BLaER1 (cell line): ENCODE data around the gene ZNF281.
"Not testable (repeated sequence)": the region's sequence is repeated elsewhere in the genome, so short reads cannot be mapped to it uniquely, and the experiment has no call there.

Experiments used
- H3K27ac ChIP-seq: shearing (Covaris generic); formaldehyde crosslinking; 2 replicates; pipeline ENCODE4 v1.8.1; 2022
- H3K27me3 ChIP-seq: shearing (Covaris generic); formaldehyde crosslinking; 2 replicates; pipeline ENCODE4 v1.8.1; 2022
- H3K36me3 ChIP-seq: shearing (Covaris generic); formaldehyde crosslinking; 2 replicates; pipeline ENCODE4 v1.8.1; 2022
- H3K4me1 ChIP-seq: shearing (Covaris generic); formaldehyde crosslinking; 2 replicates; pipeline ENCODE4 v1.8.1; 2022
- H3K4me2 ChIP-seq: shearing (Covaris generic); formaldehyde crosslinking; 2 replicates; pipeline ENCODE4 v1.8.1; 2022
- H3K4me3 ChIP-seq: shearing (Covaris generic); formaldehyde crosslinking; 2 replicates; pipeline ENCODE4 v1.8.1; 2022
- H3K9ac ChIP-seq: shearing (Covaris generic); formaldehyde crosslinking; 2 replicates; pipeline ENCODE4 v1.8.1; 2022
- H3K9me3 ChIP-seq: shearing (Covaris generic); formaldehyde crosslinking; 2 replicates; pipeline ENCODE4 v1.8.1; 2022
- H4K20me1 ChIP-seq: shearing (Covaris generic); formaldehyde crosslinking; 2 replicates; pipeline ENCODE4 v1.8.1; 2022
- Cebpa-rat ChIP-seq: shearing (Covaris generic); IDR thresholded peaks from 2 replicates; pipeline ENCODE4 v1.8.1; 2022

ZNF281 gene

DNA sequence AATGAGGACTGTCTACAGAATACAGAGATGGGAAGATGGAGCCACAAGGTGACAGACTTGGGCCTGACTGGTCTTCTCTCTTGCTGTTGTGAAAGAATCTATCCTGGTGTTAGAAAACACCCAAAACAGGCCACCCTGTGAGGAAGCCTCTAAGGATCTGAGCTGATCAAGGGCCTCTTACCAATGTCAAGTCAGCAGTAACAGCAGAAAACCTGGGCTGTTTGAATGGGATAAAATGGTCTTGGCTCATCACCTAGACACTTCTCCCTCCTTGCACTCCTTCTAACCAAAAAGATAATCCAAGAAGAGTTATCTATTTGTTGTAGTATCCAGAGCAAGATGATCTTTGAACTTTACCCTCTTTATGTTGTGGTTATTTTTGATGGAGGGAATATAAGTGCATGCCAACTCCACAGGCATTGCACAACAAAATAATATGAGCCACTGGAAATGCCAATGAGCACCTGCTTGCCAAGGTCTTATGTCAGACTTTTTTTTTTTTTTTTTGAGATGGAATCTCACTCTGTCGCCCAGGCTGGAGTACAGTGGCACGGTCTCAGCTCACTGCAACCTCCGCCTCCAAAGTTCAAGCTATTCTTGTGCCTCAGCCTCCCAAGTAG lies 32.8 kb upstream of the ZNF281 start:
- Histone ChIP-seq H3K4me2 (no peak overlapping the region), H3K27ac (no peak overlapping the region), H3K9ac (no peak overlapping the region), H3K27me3 (no peaks in the 10 kb centered on the region), H3K4me3 (no peak overlapping the region), H3K4me1 (0 out of 2 replicates have a peak, but pooled peaks cover 2% of the 10 kb centered on the region), H4K20me1 (no peaks in the 10 kb centered on the region), H3K36me3 (no peaks in the 10 kb centered on the region), H3K9me3 (no peaks in the 10 kb centered on the region)
- TF ChIP-seq Cebpa-rat: no peak

DNA sequence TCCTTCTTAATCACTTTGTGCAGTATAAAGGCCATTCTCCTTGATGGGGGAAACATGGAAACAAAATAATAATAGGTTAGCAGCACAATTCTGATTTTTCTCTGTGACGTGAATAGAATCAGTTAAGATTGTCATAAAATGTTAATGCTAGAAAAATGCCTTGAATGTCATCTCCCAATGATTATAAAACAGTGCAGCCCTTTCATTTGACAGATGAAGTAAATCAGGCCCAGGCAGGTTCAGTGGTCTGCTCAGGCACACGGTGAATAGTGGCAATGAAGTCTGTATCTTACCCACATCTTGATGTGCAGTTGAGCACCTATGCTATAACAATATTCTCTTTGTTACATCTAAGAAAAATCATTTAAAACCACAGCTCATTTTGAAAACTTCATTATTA lies 32.2 kb upstream of the ZNF281 start:
- H3K27me3 ChIP-seq: no peaks in the 10 kb centered on the region
- no peak overlapping the region for H3K9ac ChIP-seq
- TF ChIP-seq Cebpa-rat: no peak
- H3K27ac ChIP-seq: no peak overlapping the region
- 0 out of 2 replicates have a peak, but pooled peaks cover 3% of the 10 kb centered on the region for H3K4me1 ChIP-seq
- no peaks in the 10 kb centered on the region for H3K36me3 ChIP-seq
- no peaks in the 10 kb centered on the region for H3K9me3 ChIP-seq
- H3K4me3 ChIP-seq: no peak overlapping the region
- H3K4me2 ChIP-seq: no peak overlapping the region
- H4K20me1 ChIP-seq: no peaks in the 10 kb centered on the region

DNA sequence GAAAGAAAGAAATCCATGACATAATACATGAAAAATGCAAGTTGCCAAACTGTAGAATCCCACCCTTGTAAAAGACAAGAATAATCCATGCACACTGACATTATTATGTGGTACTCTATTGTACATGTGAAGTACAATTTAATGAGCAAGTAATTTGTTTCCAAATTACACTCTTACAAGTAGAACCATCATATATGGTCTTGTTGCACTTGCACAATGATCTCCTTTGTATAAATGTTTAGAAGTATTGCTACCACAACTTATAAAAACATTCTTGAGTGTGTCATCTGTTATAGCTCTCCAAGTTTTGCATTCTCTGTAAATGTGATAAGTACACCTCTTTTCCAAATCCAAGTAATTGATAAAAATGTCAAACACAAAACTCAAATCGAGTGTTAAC lies 29.1 kb upstream of the ZNF281 start:
- H3K27ac ChIP-seq: no peak overlapping the region
- no peak for TF ChIP-seq Cebpa-rat

DNA sequence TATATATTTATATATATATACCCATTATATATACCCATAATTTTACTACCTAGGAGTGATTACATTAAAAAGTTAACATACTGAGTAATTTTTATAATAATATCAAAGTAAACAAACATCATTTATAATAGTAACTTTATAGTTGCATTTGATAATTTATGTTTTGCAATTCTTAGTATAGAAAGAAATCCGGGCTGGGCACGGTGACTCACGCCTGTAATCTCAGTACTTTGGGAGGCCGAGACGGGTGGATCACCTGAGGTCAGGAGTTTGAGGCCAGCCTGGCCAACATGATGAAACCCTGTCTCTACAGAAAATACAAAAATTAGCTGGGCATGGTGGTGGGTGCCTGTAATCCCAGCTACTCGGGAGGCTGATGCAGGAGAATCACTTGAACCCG lies 28.6 kb upstream of the ZNF281 start:
- not testable (repeated sequence) for H3K4me3 ChIP-seq, H3K9ac ChIP-seq, H3K9me3 ChIP-seq, H4K20me1 ChIP-seq, H3K4me1 ChIP-seq, H3K27me3 ChIP-seq, H3K4me2 ChIP-seq, H3K36me3 ChIP-seq, H3K27ac ChIP-seq

More for the DNA sequence above, 29.1 kb upstream of the ZNF281 start:
- H3K27me3 ChIP-seq: no peaks in the 10 kb centered on the region
- H3K4me2 ChIP-seq: no peak overlapping the region
- no peak overlapping the region for H3K9ac ChIP-seq
- H3K9me3 ChIP-seq: no peaks in the 10 kb centered on the region
- no peak overlapping the region for H3K4me3 ChIP-seq
- 0 out of 2 replicates have a peak, but pooled peaks cover 3% of the 10 kb centered on the region for H3K4me1 ChIP-seq
- no peaks in the 10 kb centered on the region for H4K20me1 ChIP-seq
- H3K36me3 ChIP-seq: no peaks in the 10 kb centered on the region

DNA sequence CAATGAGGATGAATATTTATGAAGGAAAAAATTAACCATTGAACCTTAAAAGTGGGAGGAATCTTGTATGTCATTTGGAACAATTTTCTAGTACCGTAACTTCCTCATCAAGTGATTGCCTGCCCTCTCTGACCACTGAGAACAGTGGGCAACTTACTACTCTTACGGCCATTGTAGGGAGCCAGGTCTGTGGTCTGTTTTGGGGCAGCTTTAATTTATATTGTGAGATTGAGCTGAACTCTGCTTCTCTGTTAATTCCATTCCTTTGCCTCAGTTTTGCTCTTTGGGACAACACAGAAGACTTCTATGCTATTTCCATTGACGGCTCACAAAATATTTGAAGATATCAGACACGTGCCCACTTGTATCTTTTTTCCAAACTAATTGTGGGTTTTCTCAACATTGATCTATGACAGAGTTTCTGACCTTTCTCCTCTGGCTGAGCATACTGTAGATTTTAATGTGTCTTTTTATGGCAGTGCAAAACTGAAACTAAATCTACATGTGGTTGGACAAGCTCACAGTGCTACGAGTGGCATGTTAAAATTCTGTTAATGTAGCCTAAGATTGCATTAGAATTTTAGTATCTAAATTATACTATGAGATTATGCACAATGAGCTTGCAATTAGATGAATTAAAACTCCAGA lies 27.8 kb upstream of the ZNF281 start:
- H3K27me3 ChIP-seq: no peaks in the 10 kb centered on the region
- peak overlapping the region; percentile 52 for H3K4me2 ChIP-seq
- H3K4me1 ChIP-seq: 0 out of 2 replicates have a peak, but pooled peaks cover 3% of the 10 kb centered on the region
- no peak overlapping the region for H3K27ac ChIP-seq
- H3K36me3 ChIP-seq: no peaks in the 10 kb centered on the region
- no peak overlapping the region for H3K9ac ChIP-seq
- H3K4me3 ChIP-seq: no peak overlapping the region
- H3K9me3 ChIP-seq: no peaks in the 10 kb centered on the region
- TF ChIP-seq Cebpa-rat: no peak
- no peaks in the 10 kb centered on the region for H4K20me1 ChIP-seq

DNA sequence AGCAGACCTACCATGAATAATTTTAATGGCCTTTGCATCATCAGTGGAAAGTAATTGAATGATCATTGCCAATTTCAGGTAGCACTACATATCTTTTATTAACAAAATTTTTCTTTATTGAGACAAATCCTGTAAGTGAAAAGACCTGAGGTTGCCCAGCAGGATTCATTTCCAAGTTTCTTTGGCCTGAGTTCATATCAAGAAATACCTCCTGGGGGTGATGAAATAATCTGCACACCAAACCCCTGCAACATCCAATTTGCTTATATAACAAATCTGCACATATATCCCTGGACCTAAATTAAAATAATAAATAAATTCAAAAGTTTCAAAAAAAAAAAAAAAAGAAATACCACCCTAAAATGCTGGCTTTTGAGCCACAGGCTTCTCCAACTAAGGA lies 27.3 kb upstream of the ZNF281 start:
- Histone ChIP-seq H3K27me3 (no peaks in the 10 kb centered on the region), H3K4me3 (no peak overlapping the region), H3K9ac (no peak overlapping the region), H3K36me3 (no peaks in the 10 kb centered on the region), H4K20me1 (no peaks in the 10 kb centered on the region), H3K4me1 (0 out of 2 replicates have a peak, but pooled peaks cover 3% of the 10 kb centered on the region), H3K4me2 (no peak overlapping the region), H3K27ac (no peak overlapping the region), H3K9me3 (no peaks in the 10 kb centered on the region)
- TF ChIP-seq Cebpa-rat: no peak

DNA sequence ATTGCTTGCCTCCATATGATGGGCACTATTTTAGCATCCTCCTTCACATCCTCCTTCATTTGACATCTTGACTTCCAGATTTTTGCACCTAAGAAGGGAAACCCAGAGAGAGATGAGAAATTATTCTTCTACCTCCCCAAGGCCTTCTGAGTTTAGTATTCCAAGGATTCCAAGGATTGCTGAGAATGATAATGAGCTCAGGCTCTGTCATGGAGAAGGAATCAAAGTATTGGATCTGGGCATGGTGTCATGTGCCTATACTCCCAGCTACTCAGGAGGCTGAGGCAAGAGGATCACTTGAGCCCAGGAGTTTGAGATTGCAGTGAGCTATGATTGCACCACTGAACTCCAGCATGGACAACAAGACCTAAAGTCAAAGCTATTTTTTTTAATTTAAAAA lies 26.6 kb upstream of the ZNF281 start:
- TF ChIP-seq Cebpa-rat: no peak
- Histone ChIP-seq H3K27me3 (no peaks in the 10 kb centered on the region), H3K9me3 (no peaks in the 10 kb centered on the region), H3K4me1 (0 out of 2 replicates have a peak, but pooled peaks cover 3% of the 10 kb centered on the region), H3K4me2 (no peak overlapping the region), H3K9ac (no peak overlapping the region), H4K20me1 (no peaks in the 10 kb centered on the region), H3K27ac (no peak overlapping the region), H3K36me3 (no peaks in the 10 kb centered on the region), H3K4me3 (no peak overlapping the region)

DNA sequence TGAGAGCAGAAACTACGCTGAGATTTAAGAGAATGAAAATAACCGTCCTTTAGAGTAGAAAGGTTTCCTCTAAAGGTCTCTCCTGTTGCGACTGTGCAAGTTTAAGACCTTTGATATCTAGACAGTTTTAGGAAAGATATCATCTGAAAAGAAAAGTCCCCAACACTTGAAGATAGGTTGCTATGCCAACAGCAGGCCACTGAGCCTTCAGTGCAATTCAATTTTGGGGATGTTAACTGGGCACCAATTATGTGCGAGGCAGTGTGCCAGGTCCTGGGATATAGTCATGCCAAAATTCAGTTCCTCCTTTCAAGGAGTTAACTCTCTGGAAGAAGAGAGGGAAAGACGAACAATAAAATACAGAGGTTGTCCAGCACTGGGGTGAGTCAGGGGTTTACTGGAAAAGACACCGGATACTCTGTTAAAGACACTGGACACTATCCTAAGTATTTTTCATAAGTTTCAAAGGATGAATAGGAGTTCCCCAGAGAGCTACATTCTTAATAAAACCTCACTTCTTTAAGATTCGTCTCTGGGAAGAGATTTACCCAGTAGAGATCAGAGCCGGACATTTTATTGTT lies 25.5 kb upstream of the ZNF281 start:
- no peaks in the 10 kb centered on the region for H3K27me3 ChIP-seq
- 0 out of 2 replicates have a peak, but pooled peaks cover 3% of the 10 kb centered on the region for H3K4me1 ChIP-seq
- no peaks in the 10 kb centered on the region for H4K20me1 ChIP-seq
- no peak overlapping the region for H3K4me2 ChIP-seq
- no peak overlapping the region for H3K9ac ChIP-seq
- no peak overlapping the region for H3K27ac ChIP-seq
- no peak for TF ChIP-seq Cebpa-rat
- no peaks in the 10 kb centered on the region for H3K36me3 ChIP-seq
- no peaks in the 10 kb centered on the region for H3K9me3 ChIP-seq
- H3K4me3 ChIP-seq: no peak overlapping the region

DNA sequence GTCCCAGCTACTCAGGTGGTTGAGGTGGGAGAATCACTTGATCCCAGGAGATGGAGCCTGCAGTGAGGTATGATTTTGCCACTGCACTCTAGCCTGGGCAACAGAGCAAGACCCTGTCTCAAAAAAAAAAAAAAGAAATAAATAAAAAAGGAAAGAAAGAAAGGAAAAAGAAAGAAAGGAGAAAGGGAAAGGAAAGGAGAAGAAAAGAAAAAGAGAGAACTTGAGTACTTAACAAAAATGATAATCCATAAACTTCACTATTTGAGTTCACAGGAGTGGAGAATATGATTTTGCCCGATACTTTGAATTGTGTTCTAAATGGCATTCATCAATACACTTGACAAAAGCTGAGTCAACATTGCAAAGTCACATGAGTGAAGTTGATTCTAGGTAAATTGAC lies 23.8 kb upstream of the ZNF281 start:
- Histone ChIP-seq H3K9ac (no peak overlapping the region), H4K20me1 (no peaks in the 10 kb centered on the region), H3K4me1 (0 out of 2 replicates have a peak, but pooled peaks cover 3% of the 10 kb centered on the region), H3K4me2 (no peak overlapping the region), H3K27me3 (no peaks in the 10 kb centered on the region), H3K27ac (no peak overlapping the region), H3K4me3 (no peak overlapping the region), H3K9me3 (no peaks in the 10 kb centered on the region), H3K36me3 (no peaks in the 10 kb centered on the region)
- no peak for TF ChIP-seq Cebpa-rat

DNA sequence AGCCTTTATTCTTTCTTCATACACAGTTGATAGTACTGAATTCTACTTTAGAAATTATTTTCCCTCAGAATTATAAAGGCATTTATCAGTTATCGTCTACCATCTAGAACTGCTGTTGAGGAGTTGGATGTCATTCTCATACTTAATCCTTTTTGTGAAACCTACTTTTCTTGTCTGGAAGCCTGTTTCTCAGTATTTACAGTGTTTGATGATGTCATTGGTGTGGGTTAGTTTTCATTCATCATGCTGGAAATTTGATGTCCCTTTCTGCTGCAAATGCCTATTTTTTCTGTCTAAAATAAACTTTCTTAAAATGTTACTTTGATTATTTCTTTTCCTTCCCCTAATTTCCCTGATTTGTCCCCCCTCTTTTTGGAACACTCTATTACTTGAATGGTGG lies 22.8 kb upstream of the ZNF281 start:
- H3K27me3 ChIP-seq: no peaks in the 10 kb centered on the region
- H4K20me1 ChIP-seq: no peaks in the 10 kb centered on the region
- H3K27ac ChIP-seq: no peak overlapping the region

More for the DNA sequence above, 22.8 kb upstream of the ZNF281 start:
- TF ChIP-seq Cebpa-rat: no peak
- Histone ChIP-seq H3K4me2 (no peak overlapping the region), H3K9me3 (no peaks in the 10 kb centered on the region), H3K4me1 (0 out of 2 replicates have a peak, but pooled peaks cover under 1% of the 10 kb centered on the region), H3K4me3 (no peak overlapping the region), H3K36me3 (no peaks in the 10 kb centered on the region), H3K9ac (no peak overlapping the region)
